Liver (tissue), 9 donors: ENCODE measurements around the gene LRRC45. TPM values are rescaled to one million over a fixed set of nuclear protein-coding genes. Genes with fewer than 3 reads are reported as not detected.

Experiments
- DNase-seq: peaks from one replicate; pipeline ENCODE4 v3.0.0-alpha.2; 2017; ENCODE audit warnings: low spot score
- H3K27ac ChIP-seq, 2 donors: one replicate each; pipeline ENCODE4 v1.7.0; 2013; ENCODE audit warnings: inconsistent platforms in 2 of 2, low read length in 2 of 2, control low read depth in 1 of 2, low read depth in 1 of 2, mild to moderate bottlenecking in 1 of 2
- H3K27me3 ChIP-seq, 4 donors: one replicate each; pipeline versions ENCODE4 v1.6.1 to v1.7.0; 2013; ENCODE audit warnings: low read length in 3 of 4, inconsistent platforms in 1 of 4, mild to moderate bottlenecking in 1 of 4, moderate library complexity in 1 of 4; ENCODE audit not compliant: control insufficient read depth in 4 of 4, insufficient read depth in 4 of 4
- H3K36me3 ChIP-seq, 4 donors: one replicate each; pipeline versions ENCODE4 v1.6.1 to v1.7.0; 2013; ENCODE audit warnings: low read length in 3 of 4, mild to moderate bottlenecking in 3 of 4, low read depth in 1 of 4, moderate library complexity in 1 of 4; ENCODE audit not compliant: control insufficient read depth in 4 of 4, insufficient read depth in 3 of 4
- H3K4me1 ChIP-seq, 4 donors: one replicate each; pipeline versions ENCODE4 v1.6.1 to v1.7.0; 2013; ENCODE audit warnings: low read length in 3 of 4, mild to moderate bottlenecking in 3 of 4, moderate library complexity in 1 of 4; ENCODE audit not compliant: control insufficient read depth in 4 of 4, insufficient read depth in 4 of 4
- H3K4me3 ChIP-seq, 3 donors: one replicate each; pipeline versions ENCODE4 v1.6.1 to v1.7.0; 2013; ENCODE audit warnings: low read length in 3 of 3, control low read depth in 1 of 3, low read depth in 1 of 3, mild to moderate bottlenecking in 1 of 3
- H3K9ac ChIP-seq, 2 donors: one replicate each; pipeline ENCODE4 v1.7.0; 2013; ENCODE audit warnings: low read length in 2 of 2, mild to moderate bottlenecking in 2 of 2, moderate library complexity in 2 of 2, control low read depth in 1 of 2, low read depth in 1 of 2
- H3K9me3 ChIP-seq, 4 donors: one replicate each; pipeline versions ENCODE4 v1.6.1 to v1.7.0; 2013; ENCODE audit warnings: low read length in 3 of 4; ENCODE audit not compliant: control insufficient read depth in 4 of 4
- EGR1 ChIP-seq, 2 donors: IDR thresholded peaks; 2 replicates each; pipeline ENCODE4 v1.6.1; 2016 to 2018; ENCODE audit warnings: antibody characterized with exemption in 2 of 2, low read depth in 2 of 2
- FOXA1 ChIP-seq: IDR thresholded peaks from 2 replicates; pipeline ENCODE4 v1.6.1; 2016; ENCODE audit warnings: antibody characterized with exemption
- GABPA ChIP-seq, 2 donors: IDR thresholded peaks in 1 of 2; conservative IDR thresholded peaks in 1 of 2; 2 replicates each; pipeline ENCODE4 v1.6.1; 2016; ENCODE audit warnings: antibody characterized with exemption in 2 of 2, mild to moderate bottlenecking in 1 of 2, moderate library complexity in 1 of 2
- HNF4A ChIP-seq, 2 donors: conservative IDR thresholded peaks; 2 replicates each; pipeline ENCODE4 v1.6.1; 2016; ENCODE audit warnings: antibody characterized with exemption in 2 of 2, mild to moderate bottlenecking in 2 of 2
- HNF4G ChIP-seq: IDR thresholded peaks from 2 replicates; pipeline ENCODE4 v1.6.1; 2016; ENCODE audit warnings: antibody characterized with exemption
- NR2F2 ChIP-seq: IDR thresholded peaks from 2 replicates; pipeline ENCODE4 v1.6.1; 2016; ENCODE audit warnings: antibody characterized with exemption
- RAD21 ChIP-seq, 2 donors: IDR thresholded peaks; 2 replicates each; pipeline ENCODE4 v1.6.1; 2016; ENCODE audit warnings: antibody characterized with exemption in 2 of 2, mild to moderate bottlenecking in 2 of 2
- RXRA ChIP-seq, 2 donors: IDR thresholded peaks; 2 replicates each; pipeline ENCODE4 v1.6.1; 2017 to 2018; ENCODE audit warnings: antibody characterized with exemption in 2 of 2, mild to moderate bottlenecking in 1 of 2
- SP1 ChIP-seq: IDR thresholded peaks from 2 replicates; pipeline ENCODE4 v1.6.1; 2018; ENCODE audit warnings: antibody characterized with exemption, mild to moderate bottlenecking
- TAF1 ChIP-seq: conservative IDR thresholded peaks from 2 replicates; pipeline ENCODE4 v1.6.1; 2016; ENCODE audit warnings: antibody characterized with exemption, mild to moderate bottlenecking
- YY1 ChIP-seq: IDR thresholded peaks from 2 replicates; pipeline ENCODE4 v1.6.1; 2016; ENCODE audit warnings: antibody characterized with exemption, mild to moderate bottlenecking
- WGBS: extraction: QIAGEN DNeasy Blood & Tissue Kit; methylation state at CpG from one replicate; pipeline ENCODE4 v1.1.7; 2013; 5-methylcytosine and 5-hydroxymethylcytosine counted together
- polyA plus RNA-seq, 2 donors: library from polyadenylated mRNA; stranded (reverse) in 1 of 2; unstranded in 1 of 2; fragments of 200-250 nt in 1 of 2; fragments of >200 nt in 1 of 2; fragmentation: Nextera tagmentation in 1 of 2; extraction: Ambion mirVana in 1 of 2; gene quantifications; one replicate each; pipeline versions ENCODE4 v1.2.1 to v1.2.3, GENCODE V29; 2013 to 2015
- total RNA-seq, 2 donors: library from RNA; depleted of rRNA; stranded (reverse); fragments of >200 nt; gene quantifications; one replicate each; pipeline ENCODE4 v1.2.3, GENCODE V29; 2014
- TF ChIP-seq, protein P1 (sequence below): IDR thresholded peaks from 2 replicates; pipeline ENCODE4 v1.6.1; 2016; ENCODE audit warnings: antibody characterized with exemption
- TF ChIP-seq, protein P2 (sequence below): fragments of 150-350 bp; IDR thresholded peaks from 2 replicates; pipeline ENCODE4 v1.5.1; 2017; ENCODE audit warnings: improper control_type of control experiment, low read depth, low read length; ENCODE audit not compliant: missing input control
- TF ChIP-seq, protein P3 (sequence below): IDR thresholded peaks from 2 replicates; pipeline ENCODE4 v1.6.1; 2016; ENCODE audit warnings: antibody characterized with exemption
- TF ChIP-seq, protein P4 (sequence below): IDR thresholded peaks from 2 replicates; pipeline ENCODE4 v1.6.1; 2016; ENCODE audit warnings: antibody characterized with exemption
- donor health status: healthy.
- donor health status: healthy.
- donor health status: healthy.
- donor health status: healthy.
- donor health status: healthy.

The LRRC45 gene
- total and polyA plus RNA-seq, 4 donors = 4.0 to 14.1 (median 7.0) TPM

DNA sequence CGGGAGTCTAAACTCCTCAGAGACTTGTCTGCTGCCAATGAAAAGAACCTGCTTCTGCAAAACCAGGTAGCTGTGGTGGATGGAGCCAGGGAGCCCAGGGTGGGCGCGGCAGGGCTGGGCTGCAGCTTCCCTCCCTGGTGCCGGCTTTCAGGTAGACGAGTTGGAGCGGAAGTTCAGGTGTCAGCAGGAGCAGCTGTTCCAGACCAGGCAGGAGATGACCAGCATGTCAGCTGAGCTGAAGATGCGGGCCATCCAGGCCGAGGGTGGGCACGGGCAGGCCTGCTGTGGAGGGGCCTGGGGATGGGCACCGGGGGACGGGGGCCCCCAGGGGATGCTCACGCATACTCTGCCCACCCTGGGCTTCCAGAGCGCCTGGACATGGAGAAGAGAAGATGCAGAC, 5.1 kb downstream of the LRRC45 start:
- H3K9ac ChIP-seq = no peak overlapping the region
- no peaks in the 10 kb centered on the region for H3K36me3 ChIP-seq
- no peaks in the 10 kb centered on the region for H3K9me3 ChIP-seq
- DNase-seq = no peak
- no peaks in the 10 kb centered on the region for H3K27me3 ChIP-seq
- TF ChIP-seq RXRA (IDR thresholded peaks at IDR 0.05) (no peak), YY1 (no peak), NR2F2 (no peak), EGR1 (IDR thresholded peaks at IDR 0.05; ENCODE audit: low read depth in 2 of 2) (no peak), FOXA1 (no peak), HNF4G (no peak), SP1 (no peak), HNF4A (conservative IDR thresholded peaks at IDR 0.05) (no peak)
- TF ChIP-seq, protein P1, sequence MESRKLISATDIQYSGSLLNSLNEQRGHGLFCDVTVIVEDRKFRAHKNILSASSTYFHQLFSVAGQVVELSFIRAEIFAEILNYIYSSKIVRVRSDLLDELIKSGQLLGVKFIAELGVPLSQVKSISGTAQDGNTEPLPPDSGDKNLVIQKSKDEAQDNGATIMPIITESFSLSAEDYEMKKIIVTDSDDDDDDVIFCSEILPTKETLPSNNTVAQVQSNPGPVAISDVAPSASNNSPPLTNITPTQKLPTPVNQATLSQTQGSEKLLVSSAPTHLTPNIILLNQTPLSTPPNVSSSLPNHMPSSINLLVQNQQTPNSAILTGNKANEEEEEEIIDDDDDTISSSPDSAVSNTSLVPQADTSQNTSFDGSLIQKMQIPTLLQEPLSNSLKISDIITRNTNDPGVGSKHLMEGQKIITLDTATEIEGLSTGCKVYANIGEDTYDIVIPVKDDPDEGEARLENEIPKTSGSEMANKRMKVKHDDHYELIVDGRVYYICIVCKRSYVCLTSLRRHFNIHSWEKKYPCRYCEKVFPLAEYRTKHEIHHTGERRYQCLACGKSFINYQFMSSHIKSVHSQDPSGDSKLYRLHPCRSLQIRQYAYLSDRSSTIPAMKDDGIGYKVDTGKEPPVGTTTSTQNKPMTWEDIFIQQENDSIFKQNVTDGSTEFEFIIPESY = no peak
- TF ChIP-seq, protein P2, sequence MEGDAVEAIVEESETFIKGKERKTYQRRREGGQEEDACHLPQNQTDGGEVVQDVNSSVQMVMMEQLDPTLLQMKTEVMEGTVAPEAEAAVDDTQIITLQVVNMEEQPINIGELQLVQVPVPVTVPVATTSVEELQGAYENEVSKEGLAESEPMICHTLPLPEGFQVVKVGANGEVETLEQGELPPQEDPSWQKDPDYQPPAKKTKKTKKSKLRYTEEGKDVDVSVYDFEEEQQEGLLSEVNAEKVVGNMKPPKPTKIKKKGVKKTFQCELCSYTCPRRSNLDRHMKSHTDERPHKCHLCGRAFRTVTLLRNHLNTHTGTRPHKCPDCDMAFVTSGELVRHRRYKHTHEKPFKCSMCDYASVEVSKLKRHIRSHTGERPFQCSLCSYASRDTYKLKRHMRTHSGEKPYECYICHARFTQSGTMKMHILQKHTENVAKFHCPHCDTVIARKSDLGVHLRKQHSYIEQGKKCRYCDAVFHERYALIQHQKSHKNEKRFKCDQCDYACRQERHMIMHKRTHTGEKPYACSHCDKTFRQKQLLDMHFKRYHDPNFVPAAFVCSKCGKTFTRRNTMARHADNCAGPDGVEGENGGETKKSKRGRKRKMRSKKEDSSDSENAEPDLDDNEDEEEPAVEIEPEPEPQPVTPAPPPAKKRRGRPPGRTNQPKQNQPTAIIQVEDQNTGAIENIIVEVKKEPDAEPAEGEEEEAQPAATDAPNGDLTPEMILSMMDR = no peak
- H3K4me1 ChIP-seq = peaks cover 21 to 70% (median 42%) of the 10 kb centered on the region in 4 donors
- 97% methylated on average over 13 of the region's 13 CpGs for WGBS
- no peak overlapping the region for H3K4me3 ChIP-seq
- no peak overlapping the region for H3K27ac ChIP-seq

DNA sequence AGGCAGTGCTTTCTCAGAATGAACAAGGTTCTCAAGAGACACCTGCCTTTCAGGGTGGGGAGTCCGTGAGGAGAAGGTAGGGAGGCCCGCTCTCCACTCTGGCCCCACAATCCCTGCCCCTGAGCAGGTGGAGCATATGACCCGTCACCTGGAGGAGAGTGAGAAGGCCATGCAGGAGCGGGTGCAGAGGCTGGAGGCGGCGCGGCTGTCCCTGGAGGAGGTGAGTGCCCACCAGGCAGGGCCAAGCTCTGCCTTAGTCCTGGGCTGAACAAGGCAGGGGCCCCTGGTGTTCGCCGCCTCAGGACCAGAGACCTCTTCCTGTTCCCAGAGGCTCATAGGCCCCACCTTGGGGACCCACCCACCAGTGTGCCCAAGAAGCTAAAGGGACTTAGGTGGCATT, 5.9 kb downstream of the LRRC45 start:
- H3K27me3 ChIP-seq = no peaks in the 10 kb centered on the region
- WGBS = 97% methylated on average over 9 of the region's 9 CpGs
- no peaks in the 10 kb centered on the region for H3K36me3 ChIP-seq

More for the DNA sequence above, 5.9 kb downstream of the LRRC45 start:
- Histone ChIP-seq H3K4me3 (no peak overlapping the region), H3K9me3 (no peaks in the 10 kb centered on the region), H3K4me1 (peaks cover 16 to 63% (median 38%) of the 10 kb centered on the region in 4 donors), H3K9ac (no peak overlapping the region), H3K27ac (no peak overlapping the region)
- DNase-seq = no peak
- TF ChIP-seq EGR1 (IDR thresholded peaks at IDR 0.05; ENCODE audit: low read depth in 2 of 2) = no peak
- TF ChIP-seq, protein P3, sequence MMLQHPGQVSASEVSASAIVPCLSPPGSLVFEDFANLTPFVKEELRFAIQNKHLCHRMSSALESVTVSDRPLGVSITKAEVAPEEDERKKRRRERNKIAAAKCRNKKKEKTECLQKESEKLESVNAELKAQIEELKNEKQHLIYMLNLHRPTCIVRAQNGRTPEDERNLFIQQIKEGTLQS = no peak
- no peak for TF ChIP-seq YY1
- TF ChIP-seq RAD21 (IDR thresholded peaks at IDR 0.05) = no peak
- TF ChIP-seq TAF1 = no peak
- TF ChIP-seq SP1 = no peak
- TF ChIP-seq HNF4A (conservative IDR thresholded peaks at IDR 0.05) = no peak
- TF ChIP-seq, protein P2 = no peak
- no peak for TF ChIP-seq RXRA (IDR thresholded peaks at IDR 0.05)
- TF ChIP-seq, protein P1 = no peak
- TF ChIP-seq GABPA (IDR thresholded peaks at IDR 0.05 in 1 of 2, conservative IDR thresholded peaks at IDR 0.05 in 1 of 2) = no peak
- TF ChIP-seq, protein P4, sequence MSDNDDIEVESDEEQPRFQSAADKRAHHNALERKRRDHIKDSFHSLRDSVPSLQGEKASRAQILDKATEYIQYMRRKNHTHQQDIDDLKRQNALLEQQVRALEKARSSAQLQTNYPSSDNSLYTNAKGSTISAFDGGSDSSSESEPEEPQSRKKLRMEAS = no peak
- TF ChIP-seq HNF4G = no peak
